ENCODE measurements around the gene BNC1. TPM values are rescaled to one million over a fixed set of nuclear protein-coding genes. Genes with fewer than 3 reads are reported as not detected.

The BNC1 gene
- total RNA-seq, 1 donor, result 6.9 TPM

DNA sequence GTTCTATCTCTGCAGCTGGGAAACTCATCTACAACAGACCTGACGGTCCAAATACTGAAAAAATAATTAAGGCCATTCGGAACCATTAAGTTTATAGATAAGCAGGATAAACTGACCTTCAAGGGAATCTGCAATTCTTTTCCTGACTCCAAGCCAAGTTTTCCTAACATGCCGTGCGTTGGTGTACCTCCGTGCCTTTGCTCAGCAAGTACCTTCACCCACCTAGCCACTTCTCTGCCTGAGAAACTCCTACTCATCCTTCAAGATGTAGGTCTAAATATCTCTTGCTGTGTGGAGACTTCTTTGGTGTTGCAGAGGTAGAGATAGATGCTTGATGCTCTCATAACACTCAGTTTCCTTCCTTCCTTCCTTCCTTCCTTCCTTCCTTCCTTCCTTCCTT, 24.2 kb upstream of the BNC1 start:
- H3K4me3 ChIP-seq (ENCODE audit: low read depth, low read length), result no peak overlapping the region
- TF ChIP-seq CTCF (IDR thresholded peaks at IDR 0.05; ENCODE audit: insufficient read depth, low read depth, low read length), result no peak
- DNase-seq (ENCODE audit: low read depth), result no peak

DNA sequence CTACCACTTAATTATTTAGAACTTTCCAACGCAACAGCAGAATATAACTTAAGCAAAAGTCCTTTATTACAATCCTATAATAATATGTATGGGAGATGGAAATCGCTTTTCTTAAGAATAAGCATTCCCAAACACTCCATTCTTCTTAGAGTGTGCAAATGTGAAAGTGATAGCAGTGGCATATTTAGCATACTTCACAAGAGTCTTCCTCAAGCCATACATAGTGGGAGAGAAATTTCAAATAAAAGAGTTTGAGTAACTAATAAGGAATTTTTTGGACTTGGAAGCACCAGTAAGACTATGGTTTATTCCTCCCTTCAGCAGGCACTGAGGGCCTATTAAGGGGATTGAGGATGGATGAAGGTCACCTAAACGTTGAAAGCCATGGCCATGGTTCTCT, 22.1 kb upstream of the BNC1 start:
- no peak for TF ChIP-seq CTCF (IDR thresholded peaks at IDR 0.05; ENCODE audit: insufficient read depth, low read depth, low read length)
- no peak overlapping the region for H3K4me3 ChIP-seq (ENCODE audit: low read depth, low read length)
- DNase-seq (ENCODE audit: low read depth), result no peak

GRCh38 chr15:83305704-83306291, 21.3 kb upstream of the BNC1 start:
- H3K4me3 ChIP-seq (ENCODE audit: low read depth, low read length), result no peak overlapping the region
- no peak for TF ChIP-seq CTCF (IDR thresholded peaks at IDR 0.05; ENCODE audit: insufficient read depth, low read depth, low read length)
- DNase-seq (ENCODE audit: low read depth), result no peak

DNA sequence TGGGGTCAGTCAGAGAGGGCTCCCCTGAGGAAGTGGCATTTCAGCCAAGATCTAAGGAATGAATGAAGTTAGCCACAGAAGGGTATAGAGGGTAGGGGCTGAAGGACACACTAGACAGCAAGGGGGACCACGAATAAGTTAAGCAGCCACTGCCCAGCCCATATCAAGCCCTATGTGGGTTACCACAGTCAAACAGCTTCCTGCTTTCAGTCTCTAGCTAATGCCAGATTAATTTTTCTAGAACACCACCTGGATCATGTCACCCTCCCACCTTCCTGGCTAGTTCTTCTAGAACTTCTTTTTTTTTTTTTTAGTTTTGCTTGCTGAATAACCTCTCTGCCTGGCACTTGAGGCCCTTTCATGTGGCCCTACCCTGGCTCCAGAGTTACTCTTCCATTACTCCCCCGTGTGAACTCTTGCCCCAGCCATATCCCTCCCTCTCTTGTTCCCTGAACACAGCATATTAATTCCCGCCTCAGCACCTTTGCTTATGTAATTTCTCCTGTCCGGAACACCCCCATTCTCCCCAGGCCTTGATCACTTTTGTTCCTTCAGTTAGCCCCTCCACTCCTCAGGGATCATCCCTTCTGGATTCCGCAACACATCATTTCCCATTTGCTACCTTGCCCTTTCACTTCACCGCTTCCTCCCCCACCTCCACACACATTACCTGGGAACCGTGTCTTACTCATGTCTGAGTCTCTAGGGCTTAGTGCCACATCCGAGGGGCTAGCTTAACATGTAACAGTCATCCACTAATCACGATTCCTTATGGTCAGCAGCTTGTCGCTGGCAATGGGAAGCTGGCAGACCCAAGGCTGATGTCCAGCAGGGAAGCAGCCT, 20.6 kb upstream of the BNC1 start:
- DNase-seq (ENCODE audit: low read depth), result no peak
- no peak overlapping the region for H3K4me3 ChIP-seq (ENCODE audit: low read depth, low read length)
- no peak for TF ChIP-seq CTCF (IDR thresholded peaks at IDR 0.05; ENCODE audit: insufficient read depth, low read depth, low read length)

- no peak for TF ChIP-seq CTCF (IDR thresholded peaks at IDR 0.05; ENCODE audit: insufficient read depth, low read depth, low read length)
- no peak overlapping the region for H3K4me3 ChIP-seq (ENCODE audit: low read depth, low read length)
- DNase-seq (ENCODE audit: low read depth), result no peak
Observed at GRCh38 chr15:83303535-83303934, 19.1 kb upstream of the BNC1 start.

- DNase-seq (ENCODE audit: low read depth), result no peak
- no peak for TF ChIP-seq CTCF (IDR thresholded peaks at IDR 0.05; ENCODE audit: insufficient read depth, low read depth, low read length)
Observed at GRCh38 chr15:83300826-83301225, 16.4 kb upstream of the BNC1 start.

More at GRCh38 chr15:83300826-83301225, 16.4 kb upstream of the BNC1 start:
- H3K4me3 ChIP-seq (ENCODE audit: low read depth, low read length), result no peak overlapping the region

All from fibroblast of villous mesenchyme (primary cell).